Coronary artery (tissue), 2 donors: Measurements from ENCODE around the gene CCDC137.
A peak's percentile ranks its signal among the peaks of the same experiment; 100 is the strongest.

Experiments
- DNase-seq: peaks from one replicate; pipeline ENCODE4 v3.0.0-alpha.2; 2017; ENCODE audit warnings: low spot score
- H3K27ac ChIP-seq, 2 donors: fragments of 200-600 bp; sonication (generic); one replicate each; pipeline ENCODE4 v1.5.1; 2016 to 2019
- H3K4me3 ChIP-seq: fragments of 200-600 bp; sonication (generic); 2 replicates; pipeline ENCODE4 v1.5.1; 2016; ENCODE audit warnings: mild to moderate bottlenecking, moderate library complexity
- TF ChIP-seq, protein P1 (sequence below): fragments of 200-600 bp; sonication (generic); IDR thresholded peaks from one replicate; pipeline ENCODE4 v1.5.1; 2019; ENCODE audit warnings: antibody characterized with exemption

Gene CCDC137

GRCh38 chr17:81706757-81707624, 40.5 kb downstream of the CCDC137 start:
- no peak for DNase-seq
- no peak overlapping the region for H3K27ac ChIP-seq
- TF ChIP-seq, protein P1, sequence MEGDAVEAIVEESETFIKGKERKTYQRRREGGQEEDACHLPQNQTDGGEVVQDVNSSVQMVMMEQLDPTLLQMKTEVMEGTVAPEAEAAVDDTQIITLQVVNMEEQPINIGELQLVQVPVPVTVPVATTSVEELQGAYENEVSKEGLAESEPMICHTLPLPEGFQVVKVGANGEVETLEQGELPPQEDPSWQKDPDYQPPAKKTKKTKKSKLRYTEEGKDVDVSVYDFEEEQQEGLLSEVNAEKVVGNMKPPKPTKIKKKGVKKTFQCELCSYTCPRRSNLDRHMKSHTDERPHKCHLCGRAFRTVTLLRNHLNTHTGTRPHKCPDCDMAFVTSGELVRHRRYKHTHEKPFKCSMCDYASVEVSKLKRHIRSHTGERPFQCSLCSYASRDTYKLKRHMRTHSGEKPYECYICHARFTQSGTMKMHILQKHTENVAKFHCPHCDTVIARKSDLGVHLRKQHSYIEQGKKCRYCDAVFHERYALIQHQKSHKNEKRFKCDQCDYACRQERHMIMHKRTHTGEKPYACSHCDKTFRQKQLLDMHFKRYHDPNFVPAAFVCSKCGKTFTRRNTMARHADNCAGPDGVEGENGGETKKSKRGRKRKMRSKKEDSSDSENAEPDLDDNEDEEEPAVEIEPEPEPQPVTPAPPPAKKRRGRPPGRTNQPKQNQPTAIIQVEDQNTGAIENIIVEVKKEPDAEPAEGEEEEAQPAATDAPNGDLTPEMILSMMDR: no peak
- no peak overlapping the region for H3K4me3 ChIP-seq

- DNase-seq: no peak
- Histone ChIP-seq H3K27ac (no peak overlapping the region), H3K4me3 (no peak overlapping the region)
- TF ChIP-seq, protein P1: no peak
These were observed 41.4 kb downstream of the CCDC137 start for GRCh38 chr17:81707725-81708646.

GRCh38 chr17:81708739-81709185, 42.2 kb downstream of the CCDC137 start:
- no peak overlapping the region for H3K4me3 ChIP-seq
- TF ChIP-seq, protein P1: no peak
- DNase-seq: no peak
- no peak overlapping the region for H3K27ac ChIP-seq

DNA sequence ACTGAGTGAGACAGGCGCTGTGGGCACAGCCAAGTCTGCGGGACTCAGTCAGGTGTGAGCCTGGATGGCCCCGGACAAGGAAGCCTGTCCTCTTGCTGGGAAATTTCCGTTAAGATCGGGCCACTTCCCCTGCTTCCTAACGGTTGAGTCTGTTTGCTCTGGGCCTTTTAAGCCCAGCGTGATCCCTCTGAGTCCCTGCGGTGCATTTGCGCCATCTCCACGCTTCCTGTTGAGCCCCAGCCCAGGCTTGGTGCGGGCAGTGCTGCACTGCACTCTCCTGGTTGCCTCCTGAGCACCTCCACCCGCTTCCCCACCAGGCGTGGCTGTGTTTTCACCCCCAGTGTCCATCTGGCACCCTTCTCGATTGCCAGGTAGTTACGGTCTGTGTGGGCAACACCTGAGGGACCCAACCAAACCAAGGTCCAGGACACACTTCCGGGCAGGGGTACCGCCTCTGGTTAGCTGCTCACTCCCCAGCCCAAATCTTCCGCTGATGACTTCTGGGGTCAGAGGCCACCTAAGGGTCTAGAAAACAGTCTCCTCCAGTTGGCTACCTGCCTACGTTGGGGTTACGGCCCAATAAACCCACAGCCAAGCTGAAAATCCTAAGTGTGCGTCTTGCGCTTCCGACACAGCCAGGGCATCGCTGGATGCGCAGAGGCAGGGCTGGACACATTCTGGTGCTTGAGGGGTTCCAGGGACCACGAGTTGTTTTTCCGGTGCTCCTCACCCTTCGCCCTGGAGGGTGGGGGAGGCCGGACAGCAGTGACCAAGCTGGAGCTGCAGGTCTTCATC, 44.2 kb downstream of the CCDC137 start:
- no peak for DNase-seq
- peak overlapping the region; percentile 81 for H3K4me3 ChIP-seq

GRCh38 chr17:81711814-81712467, 45.4 kb downstream of the CCDC137 start, which contains the start of gene SLC25A10:
SLC25A10 (plus strand) TSS chr17:81712284; CDS start chr17:81712427, 143 bp downstream.
- TF ChIP-seq, protein P1: no peak
- Histone ChIP-seq H3K27ac (peak within 1 kb of the TSS in 1 of 2 donors; percentile 65), H3K4me3 (peak within 1 kb of the TSS; percentile 81)
- no peak for DNase-seq

More for the DNA sequence above, 44.2 kb downstream of the CCDC137 start:
- TF ChIP-seq, protein P1: no peak
- H3K27ac ChIP-seq: no peak overlapping the region

DNA sequence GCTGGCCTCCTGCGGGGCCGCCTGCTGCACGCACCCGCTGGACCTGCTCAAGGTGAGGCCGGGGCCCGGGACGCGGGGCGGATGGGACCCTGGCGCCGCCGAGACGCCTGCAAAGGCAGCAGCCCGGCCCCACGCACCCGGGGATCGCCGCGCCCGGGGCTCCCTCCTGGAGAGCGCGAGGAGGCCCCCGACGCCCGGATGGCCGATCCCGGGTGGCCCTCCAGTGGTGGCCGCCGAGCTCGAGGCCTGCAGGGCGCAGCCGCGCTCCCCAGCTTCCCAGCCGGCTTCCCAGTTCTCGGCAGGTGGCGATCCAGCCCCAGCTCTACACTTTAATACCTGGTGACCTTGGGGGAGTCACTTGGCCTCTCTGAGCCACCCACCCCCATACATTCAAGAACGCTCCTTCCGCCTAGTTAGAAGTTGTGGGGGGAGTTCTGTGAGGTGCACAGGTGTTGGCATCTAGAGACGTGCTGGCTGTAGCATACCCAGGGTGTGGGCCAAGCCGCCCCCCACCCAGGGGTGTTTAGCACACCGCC, 46.0 kb downstream of the CCDC137 start:
- H3K4me3 ChIP-seq: peak overlapping the region; percentile 81
- TF ChIP-seq, protein P1: no peak
- peak overlapping the region in 1 of 2 donors; percentile 65 for H3K27ac ChIP-seq

More for the DNA sequence above, 46.0 kb downstream of the CCDC137 start:
- no peak for DNase-seq
